Urinary bladder (tissue), 4 donors: ENCODE results near the gene DIS3L2. TPM values are rescaled to one million over a fixed set of nuclear protein-coding genes. Genes with fewer than 3 reads are reported as not detected.

Source experiments
- DNase-seq: peaks from one replicate; pipeline ENCODE4 v3.0.0-alpha.2; 2015; ENCODE audit errors: extremely low spot score
- H3K27ac ChIP-seq: one replicate; pipeline ENCODE4 v1.5.1; 2013; ENCODE audit warnings: low read depth, mild to moderate bottlenecking, moderate library complexity
- H3K36me3 ChIP-seq: one replicate; pipeline ENCODE4 v1.6.1; 2013; ENCODE audit warnings: mild to moderate bottlenecking, moderate library complexity; ENCODE audit not compliant: insufficient read depth
- H3K4me1 ChIP-seq: one replicate; pipeline ENCODE4 v1.6.1; 2013; ENCODE audit warnings: mild to moderate bottlenecking, moderate library complexity; ENCODE audit not compliant: insufficient read depth
- H3K4me3 ChIP-seq: one replicate; pipeline ENCODE4 v1.5.1; 2013; ENCODE audit warnings: low read depth, low read length
- whole genome bisulfite sequencing: extraction: QIAGEN DNeasy Blood & Tissue Kit; methylation state at CpG from one replicate; pipeline ENCODE4 v1.1.7; 2013; 5-methylcytosine and 5-hydroxymethylcytosine counted together
- polyA plus RNA-seq: library from polyadenylated mRNA; stranded (reverse); fragments of 200-250 nt; gene quantifications from one replicate; pipeline ENCODE4 v1.2.3, GENCODE V29; 2013
- total RNA-seq: library from RNA; depleted of rRNA; stranded (reverse); fragments of >200 nt; gene quantifications from one replicate; pipeline ENCODE4 v1.2.3, GENCODE V29; 2014
- donor health status: healthy with polysubstance abuse.
- donor health status: healthy.

The DIS3L2 gene, protein sequence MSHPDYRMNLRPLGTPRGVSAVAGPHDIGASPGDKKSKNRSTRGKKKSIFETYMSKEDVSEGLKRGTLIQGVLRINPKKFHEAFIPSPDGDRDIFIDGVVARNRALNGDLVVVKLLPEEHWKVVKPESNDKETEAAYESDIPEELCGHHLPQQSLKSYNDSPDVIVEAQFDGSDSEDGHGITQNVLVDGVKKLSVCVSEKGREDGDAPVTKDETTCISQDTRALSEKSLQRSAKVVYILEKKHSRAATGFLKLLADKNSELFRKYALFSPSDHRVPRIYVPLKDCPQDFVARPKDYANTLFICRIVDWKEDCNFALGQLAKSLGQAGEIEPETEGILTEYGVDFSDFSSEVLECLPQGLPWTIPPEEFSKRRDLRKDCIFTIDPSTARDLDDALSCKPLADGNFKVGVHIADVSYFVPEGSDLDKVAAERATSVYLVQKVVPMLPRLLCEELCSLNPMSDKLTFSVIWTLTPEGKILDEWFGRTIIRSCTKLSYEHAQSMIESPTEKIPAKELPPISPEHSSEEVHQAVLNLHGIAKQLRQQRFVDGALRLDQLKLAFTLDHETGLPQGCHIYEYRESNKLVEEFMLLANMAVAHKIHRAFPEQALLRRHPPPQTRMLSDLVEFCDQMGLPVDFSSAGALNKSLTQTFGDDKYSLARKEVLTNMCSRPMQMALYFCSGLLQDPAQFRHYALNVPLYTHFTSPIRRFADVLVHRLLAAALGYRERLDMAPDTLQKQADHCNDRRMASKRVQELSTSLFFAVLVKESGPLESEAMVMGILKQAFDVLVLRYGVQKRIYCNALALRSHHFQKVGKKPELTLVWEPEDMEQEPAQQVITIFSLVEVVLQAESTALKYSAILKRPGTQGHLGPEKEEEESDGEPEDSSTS
- 33.6 TPM for total RNA-seq
- 15.0 TPM for polyA plus RNA-seq

DNA sequence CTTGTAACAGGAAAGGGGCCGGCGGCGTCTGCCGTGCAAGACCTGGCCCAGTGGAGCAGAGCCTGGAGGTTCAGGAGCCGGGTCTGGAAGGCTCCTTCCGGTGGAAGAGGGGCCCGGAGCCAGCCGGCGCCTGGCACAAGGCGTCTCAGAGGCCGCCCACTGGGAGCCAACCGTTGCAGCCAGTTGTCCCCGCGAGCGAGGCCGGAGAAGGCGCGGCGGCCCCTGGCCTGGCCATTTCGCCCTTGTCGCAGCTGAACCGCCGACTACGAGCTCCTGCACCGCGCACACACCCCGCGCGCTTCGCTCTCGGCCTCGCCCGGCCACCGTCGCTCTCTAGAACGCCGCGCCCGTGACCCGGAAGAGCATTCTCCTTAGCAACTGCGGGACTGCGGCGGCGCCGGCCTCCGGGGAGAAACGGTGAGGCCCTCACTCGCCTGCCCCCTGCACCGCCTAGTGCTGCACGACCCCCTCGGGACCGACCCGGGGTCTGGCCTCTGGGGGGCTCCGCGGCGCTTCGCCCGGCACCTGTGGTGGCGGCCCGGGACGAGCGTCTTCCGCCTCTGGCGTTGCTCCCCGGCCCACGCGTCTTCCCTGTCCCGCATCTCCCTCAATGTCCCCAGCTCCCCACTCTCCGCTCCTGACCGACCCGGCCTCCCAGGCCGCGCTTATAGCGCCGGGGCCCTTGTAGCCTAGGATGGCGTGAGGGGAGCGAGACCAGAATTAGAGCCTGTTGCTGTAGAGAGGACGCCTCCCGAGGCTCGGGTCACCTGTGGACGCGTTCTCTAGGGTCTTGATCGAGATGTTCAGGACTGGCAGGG, at the start of gene DIS3L2:
Gene DIS3L2 (plus strand): TSS at position 365 of the 818 bp plus-strand sequence. CDS start 53,215 bp downstream, outside the sequence.
- H3K4me1 ChIP-seq: peaks cover 3% of the 10 kb centered on the region
- peak; percentile 64 for DNase-seq
- under 1% methylated on average over 83 of the region's 83 CpGs for WGBS
- H3K27ac ChIP-seq: peak within 1 kb of the TSS; percentile 4
- no peaks in the 10 kb centered on the region for H3K36me3 ChIP-seq
- peak within 1 kb of the TSS; percentile 79 for H3K4me3 ChIP-seq

DNA sequence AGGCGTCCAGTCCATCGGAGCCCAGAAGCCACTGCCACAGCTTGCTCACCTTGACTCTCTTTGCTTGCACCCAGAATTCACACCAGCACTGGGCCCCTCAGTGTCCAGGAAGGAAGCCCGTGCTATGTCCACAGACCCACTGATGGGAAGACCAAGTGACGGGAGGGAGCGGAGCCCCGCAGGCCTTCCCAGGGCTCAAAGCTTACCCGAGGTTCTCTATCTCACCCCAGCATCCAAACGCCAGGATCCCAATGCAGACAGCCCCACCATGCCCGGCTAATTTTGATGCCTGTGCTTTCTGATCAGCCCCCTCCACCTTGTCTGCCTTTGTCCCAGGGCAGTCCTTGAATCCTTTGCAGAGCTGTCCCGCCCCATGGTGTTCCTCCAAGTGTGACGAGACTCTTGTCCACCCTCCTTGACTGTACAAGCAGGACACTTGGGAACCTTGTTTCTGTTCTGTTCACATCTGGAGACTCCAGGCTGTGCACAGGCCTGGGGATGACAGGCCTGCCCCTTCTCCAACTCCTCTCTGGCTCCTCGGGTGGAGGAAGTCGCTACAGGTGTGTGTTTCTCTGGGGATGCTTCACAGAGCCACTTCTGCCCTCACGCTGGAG, 47.3 kb upstream of the DIS3L2 start:
- Histone ChIP-seq H3K27ac (no peak overlapping the region), H3K36me3 (no peaks in the 10 kb centered on the region), H3K4me3 (no peak overlapping the region), H3K4me1 (no peaks in the 10 kb centered on the region)
- WGBS: 89% methylated on average over 14 of the region's 14 CpGs
- DNase-seq: no peak

DNA sequence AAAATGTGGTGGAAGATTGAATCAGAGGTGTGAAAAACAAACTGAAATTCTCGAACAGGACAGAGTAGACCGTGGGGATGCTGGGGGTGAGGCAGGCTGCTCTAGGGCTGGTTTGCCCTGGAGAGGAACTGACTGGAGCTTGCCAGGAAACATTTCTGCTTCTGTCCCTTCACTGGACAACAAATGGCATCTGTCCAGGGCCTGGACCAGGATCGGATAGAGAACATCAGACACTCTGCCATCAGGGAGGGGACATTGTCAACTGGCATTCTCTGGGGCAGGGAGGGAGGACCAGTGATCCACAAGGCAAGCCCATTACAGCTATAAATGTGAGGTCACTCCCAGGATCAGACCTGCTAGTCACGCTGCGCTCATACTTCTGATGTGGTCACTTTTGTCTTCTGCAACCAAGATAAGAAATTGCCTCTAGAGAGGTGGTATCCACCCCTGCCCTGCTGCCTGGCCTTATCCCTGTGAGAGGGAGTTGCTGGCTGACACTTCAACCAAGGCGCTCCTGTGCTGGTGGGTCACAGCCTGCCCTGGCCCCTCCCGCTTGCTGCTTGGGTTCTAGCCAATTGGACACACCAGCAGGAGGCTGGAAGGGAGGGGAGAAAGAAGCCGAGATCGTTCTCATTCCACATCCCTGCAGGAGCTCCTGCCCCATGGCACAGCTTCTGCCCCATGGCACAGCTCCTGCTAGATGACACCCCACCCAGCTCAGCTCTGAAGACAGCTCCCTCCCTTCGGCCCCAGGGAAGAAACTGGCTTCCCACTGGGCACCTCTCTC, 44.0 kb upstream of the DIS3L2 start:
- H3K36me3 ChIP-seq: no peaks in the 10 kb centered on the region
- H3K27ac ChIP-seq: no peak overlapping the region
- 33% methylated on average over 10 of the region's 10 CpGs for WGBS
- DNase-seq: no peak
- H3K4me3 ChIP-seq: no peak overlapping the region
- H3K4me1 ChIP-seq: no peaks in the 10 kb centered on the region

DNA sequence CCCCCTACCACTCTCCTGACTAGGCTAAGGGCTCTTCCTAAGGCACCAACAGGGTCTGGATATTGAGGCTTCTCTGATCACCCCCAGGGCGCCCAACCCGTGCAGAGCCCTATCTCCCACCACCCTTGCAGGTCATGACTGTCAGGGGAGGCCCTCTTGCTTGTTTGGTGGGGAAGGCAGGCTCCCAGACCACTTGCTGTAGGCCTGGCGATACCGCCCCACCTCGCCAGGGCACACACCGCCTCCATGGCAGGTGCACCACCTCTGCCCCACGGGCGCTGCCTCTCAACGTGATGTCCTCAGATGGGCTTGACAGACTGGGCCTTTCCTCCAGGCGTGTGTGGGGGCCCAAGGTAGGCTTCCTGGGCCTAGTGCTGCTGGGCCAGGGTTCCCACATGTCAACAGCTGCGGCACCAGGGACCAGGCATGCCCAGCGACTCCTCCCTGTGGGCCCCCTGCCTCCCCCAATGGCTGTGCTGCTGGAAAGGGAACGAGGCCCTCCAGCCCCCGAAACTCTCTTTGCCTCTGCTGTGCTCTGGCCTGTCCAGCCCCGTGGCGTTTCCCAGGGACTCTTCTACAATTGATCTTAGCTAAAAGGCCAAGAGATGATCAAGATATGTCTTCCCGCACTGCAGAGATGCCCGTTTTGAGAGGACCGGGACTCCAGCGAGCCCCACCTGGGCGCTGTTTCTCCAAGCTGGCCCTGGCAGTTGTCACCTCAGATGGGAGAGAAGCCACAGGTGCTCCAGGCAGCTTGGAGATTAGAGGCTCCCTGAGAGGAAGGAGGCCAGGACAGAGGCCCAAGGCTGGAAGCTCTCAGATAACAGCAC, 42.8 kb upstream of the DIS3L2 start:
- Histone ChIP-seq H3K4me1 (no peaks in the 10 kb centered on the region), H3K27ac (no peak overlapping the region), H3K36me3 (no peaks in the 10 kb centered on the region), H3K4me3 (no peak overlapping the region)
- DNase-seq: no peak
- 92% methylated on average over 21 of the region's 21 CpGs for WGBS

DNA sequence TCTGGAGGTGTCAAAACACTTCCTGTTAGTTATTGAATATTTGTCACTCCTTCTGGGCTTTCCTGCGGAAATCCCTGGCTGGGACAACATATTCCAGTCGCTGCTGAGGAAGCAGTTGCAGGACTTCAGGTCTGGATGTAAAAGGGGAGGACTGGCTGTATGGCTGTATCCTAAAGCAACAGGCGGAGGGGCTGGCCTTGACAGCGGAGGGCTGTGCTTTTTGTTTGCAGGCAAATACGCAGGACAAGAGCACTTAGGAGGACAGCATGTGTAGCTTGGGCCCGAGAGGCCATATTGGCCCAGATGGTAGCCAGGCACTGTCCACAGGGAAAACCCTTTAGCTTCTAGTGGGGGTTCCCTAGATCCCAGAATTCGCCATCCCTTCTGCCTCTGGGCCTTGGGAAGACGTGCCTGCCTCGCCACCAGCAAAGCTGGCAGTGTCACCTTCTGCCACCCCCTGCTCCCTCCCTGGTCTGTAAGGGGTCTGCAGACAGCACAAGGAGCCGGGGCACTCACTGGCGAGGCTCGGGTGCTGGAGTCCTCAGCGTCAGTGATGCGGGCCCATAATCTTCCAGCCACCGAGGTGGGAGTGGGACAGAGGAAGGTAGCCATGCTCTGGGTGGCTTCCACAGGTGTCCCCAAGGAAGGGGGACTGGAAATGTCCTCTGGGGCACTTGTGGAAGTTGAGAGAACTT, 42.0 kb upstream of the DIS3L2 start:
- WGBS: 87% methylated on average over 15 of the region's 15 CpGs
- no peak overlapping the region for H3K27ac ChIP-seq
- H3K4me3 ChIP-seq: no peak overlapping the region
- DNase-seq: no peak
- no peaks in the 10 kb centered on the region for H3K36me3 ChIP-seq
- no peaks in the 10 kb centered on the region for H3K4me1 ChIP-seq

DNA sequence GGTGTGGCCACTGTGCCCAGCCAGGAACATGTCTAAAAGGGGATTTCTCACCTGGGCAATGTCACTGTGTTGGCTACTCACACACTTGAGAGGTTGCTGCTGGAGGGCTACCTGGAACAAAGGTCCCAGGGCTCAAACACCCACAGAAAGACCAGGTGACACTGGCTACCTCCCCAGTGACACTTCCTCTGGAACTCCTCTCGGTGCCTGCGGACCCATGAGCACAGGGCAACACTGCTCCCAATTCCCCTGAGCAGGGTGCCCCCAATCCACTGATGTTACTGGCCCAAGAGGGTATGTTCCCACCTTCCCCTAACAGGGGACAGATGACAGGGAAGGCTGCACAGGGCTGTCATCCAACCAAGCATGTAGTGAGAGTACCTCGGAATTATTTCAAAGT, 41.1 kb upstream of the DIS3L2 start:
- WGBS: 84% methylated on average over 3 of the region's 3 CpGs
- Histone ChIP-seq H3K4me1 (no peaks in the 10 kb centered on the region), H3K27ac (no peak overlapping the region), H3K36me3 (no peaks in the 10 kb centered on the region), H3K4me3 (no peak overlapping the region)
- DNase-seq: no peak

DNA sequence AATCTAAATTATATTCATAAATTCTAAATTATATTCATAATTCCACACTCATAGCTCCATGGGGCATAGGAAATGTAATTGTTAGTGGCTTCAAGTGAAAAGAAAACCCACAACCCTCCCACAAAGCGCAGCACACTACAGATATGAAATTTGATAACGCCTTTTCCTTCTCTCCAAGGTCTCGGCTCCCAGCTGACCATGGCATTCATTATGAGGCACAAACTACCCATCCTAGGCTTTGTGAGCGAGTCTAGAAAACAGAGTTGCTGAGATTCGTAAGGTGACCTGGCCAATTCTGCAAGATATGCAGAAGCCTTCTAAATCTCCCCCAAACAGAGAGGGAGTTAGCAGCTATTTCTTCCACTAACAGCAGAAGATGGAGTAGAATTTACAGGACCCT, 40.7 kb upstream of the DIS3L2 start:
- Histone ChIP-seq H3K27ac (no peak overlapping the region), H3K4me3 (no peak overlapping the region), H3K4me1 (no peaks in the 10 kb centered on the region), H3K36me3 (no peaks in the 10 kb centered on the region)
- 70% methylated on average over 5 of the region's 5 CpGs for WGBS
- DNase-seq: no peak

DNA sequence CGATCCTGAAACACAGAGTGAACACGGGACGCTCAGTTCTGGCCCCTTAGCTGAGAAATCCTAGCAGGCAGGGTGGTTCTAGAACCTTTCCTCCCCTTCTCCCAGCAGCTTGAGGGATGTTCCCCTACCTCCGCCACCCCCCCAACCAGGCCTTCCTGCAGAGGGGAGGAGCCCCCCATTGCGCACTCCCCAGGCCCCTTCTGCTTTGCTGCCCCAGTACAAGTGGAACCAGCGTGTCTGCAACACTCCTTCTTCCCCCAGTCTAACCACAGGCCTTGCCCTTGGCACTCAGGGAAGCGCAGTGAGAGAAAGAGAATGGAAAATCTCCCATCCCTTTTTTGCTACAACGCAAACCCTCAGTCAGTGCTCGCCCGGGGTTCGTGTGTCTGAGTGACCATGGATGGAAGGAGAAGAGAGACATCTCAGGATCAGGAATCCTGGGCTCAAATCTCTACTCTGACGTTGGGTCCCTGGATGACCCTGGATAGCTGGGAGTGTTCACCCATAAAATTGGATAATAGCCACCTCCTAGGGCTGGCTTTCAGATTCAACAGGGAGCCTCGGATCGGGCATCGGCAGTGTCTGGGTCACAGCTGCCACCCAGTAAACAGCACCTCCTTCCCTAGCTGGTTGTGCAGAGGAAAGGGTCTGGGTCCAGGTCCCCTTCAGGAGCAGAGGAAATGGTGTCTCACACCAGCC, 39.1 kb upstream of the DIS3L2 start:
- no peak for DNase-seq
- H3K27ac ChIP-seq: no peak overlapping the region
- no peaks in the 10 kb centered on the region for H3K36me3 ChIP-seq
- H3K4me3 ChIP-seq: no peak overlapping the region
- WGBS: 79% methylated on average over 15 of the region's 15 CpGs
- no peaks in the 10 kb centered on the region for H3K4me1 ChIP-seq

DNA sequence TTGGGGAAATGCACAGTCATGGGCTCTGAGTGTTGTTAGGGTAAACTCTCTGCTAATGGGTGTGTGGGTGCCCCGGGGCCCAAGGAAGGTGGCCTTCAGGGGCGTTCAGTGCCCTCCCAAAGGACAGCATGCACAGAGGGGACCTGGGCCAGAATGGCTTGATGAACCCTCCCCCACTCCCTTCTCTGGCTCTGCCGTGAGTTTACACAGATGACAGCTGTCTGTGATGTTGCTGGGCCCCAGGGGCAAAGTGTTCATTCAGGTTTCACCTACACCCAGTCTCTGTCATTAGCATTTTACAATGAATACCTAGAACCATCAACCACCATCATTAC, 38.5 kb upstream of the DIS3L2 start:
- H3K36me3 ChIP-seq: no peaks in the 10 kb centered on the region
- 76% methylated on average over 3 of the region's 3 CpGs for WGBS
- no peaks in the 10 kb centered on the region for H3K4me1 ChIP-seq
- no peak for DNase-seq
- H3K27ac ChIP-seq: no peak overlapping the region
- no peak overlapping the region for H3K4me3 ChIP-seq

DNA sequence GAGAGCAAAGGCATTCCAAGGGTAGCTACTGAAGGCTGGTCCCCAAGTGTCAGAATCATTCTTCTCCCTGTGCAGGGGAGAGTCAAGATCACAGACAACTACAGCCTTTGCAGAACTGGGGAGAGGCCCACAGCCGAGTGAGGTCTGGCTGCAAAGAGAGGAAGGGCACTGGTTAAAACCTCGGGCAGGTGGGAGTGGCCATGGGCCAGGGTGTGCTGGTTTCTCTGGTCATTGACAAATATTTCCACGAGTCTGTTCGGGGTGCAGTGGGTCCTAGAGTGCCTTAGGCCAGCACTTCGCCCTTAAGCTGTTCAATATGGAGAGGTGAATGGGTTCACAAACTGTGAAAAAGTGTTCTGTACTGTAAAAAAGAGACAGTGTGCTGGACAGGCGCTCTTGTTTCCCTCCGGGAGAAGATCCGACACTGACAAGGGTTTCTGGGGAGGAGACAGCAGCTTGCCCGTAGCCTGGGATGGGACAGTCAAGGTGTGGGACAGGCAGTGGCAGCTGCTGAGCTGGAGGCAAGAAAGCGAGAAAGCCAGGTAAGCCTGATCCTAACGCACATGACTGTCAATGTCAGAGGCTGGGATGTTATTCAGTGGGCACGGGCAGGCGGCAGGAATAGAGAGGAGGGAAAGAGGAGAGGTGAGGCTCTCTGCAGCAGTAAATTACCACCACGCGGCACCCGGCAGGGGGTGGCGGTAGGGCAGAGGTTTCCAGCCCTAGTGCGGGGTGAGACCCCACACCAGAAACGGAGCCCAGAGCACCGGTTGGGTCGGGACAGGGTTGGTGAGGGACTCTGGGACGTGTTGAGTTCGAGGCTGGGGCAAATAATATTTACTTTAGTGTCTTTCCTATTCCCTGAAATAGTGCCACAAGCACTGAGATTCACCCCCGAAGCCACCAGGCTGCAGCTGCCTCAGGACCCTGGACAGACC, 37.3 kb upstream of the DIS3L2 start:
- WGBS: 71% methylated on average over 24 of the region's 24 CpGs
- DNase-seq: no peak
- Histone ChIP-seq H3K27ac (no peak overlapping the region), H3K36me3 (no peaks in the 10 kb centered on the region), H3K4me3 (no peak overlapping the region), H3K4me1 (no peaks in the 10 kb centered on the region)
